GM19240 (cell line): ENCODE results near the gene BANP.
"Not testable (repeated sequence)": the region's sequence is repeated elsewhere in the genome, so short reads cannot be mapped to it uniquely, and the experiment has no call there.

Experiments
- DNase-seq: peaks from one replicate; pipeline ENCODE4 v3.0.0; 2011; ENCODE audit warnings: low spot score; ENCODE audit not compliant: insufficient read length

BANP gene

DNA sequence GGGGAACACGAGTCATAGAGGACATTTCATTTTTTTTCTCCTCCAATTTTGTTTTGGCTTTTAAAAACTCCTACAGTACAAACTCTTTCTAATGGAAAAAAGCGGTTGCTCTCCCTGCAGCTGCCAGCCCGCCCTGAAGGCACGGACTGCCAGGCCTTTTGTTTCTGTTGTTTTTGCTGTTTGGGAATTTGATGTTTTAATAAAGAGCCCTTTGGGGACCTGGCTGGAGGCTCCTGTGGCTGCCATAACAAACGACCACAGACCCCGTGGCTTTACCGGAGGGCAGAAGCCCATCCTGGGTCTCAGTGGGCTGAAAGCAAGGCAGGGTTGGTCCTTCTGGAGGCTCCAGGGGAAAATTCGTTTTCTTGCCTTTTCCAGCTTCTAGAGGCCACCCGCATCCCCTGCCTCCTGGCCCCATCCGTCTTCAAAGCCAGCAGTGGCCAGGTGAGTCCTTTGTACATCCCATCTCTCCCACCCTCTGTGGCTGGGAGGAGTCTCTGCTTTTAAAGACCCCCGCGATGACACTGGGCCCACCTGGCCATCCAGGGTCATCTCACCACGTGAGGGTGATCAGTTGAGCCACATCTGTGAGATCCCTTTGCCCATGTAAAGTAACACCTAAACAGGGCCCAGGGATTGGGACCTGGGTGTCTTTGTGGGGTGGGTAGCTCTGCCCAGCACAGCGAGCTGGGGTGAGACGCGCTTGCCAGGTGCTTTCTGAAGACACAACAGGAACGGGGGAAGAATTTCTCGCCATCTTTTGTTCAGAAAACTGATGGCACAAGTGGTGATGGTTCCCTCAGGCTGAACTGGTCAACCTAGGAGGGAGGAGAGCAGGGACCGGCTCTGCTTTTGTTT lies 113.9 kb downstream of the BANP start:
- DNase-seq, result no peak

DNA sequence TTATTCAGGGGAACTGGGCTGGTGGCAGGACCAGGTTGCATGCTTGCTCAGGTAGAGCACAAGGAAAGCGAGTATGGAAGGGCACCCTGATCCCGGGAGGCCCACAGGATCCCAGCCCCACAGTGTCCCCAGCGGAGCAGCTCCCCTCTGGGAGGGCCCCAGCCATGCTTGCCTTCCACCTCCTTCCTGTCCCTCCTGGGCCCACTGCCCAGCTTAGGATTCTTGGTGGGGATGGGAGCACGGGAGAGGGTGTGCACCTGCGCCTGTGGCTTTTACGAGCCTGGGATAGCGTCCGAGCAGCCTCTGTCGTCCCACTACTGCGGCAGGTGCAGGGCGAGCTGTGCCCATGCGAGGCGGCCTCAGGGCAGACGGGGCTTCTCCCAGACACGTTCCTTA lies 114.5 kb downstream of the BANP start:
- DNase-seq, result no peak

DNA sequence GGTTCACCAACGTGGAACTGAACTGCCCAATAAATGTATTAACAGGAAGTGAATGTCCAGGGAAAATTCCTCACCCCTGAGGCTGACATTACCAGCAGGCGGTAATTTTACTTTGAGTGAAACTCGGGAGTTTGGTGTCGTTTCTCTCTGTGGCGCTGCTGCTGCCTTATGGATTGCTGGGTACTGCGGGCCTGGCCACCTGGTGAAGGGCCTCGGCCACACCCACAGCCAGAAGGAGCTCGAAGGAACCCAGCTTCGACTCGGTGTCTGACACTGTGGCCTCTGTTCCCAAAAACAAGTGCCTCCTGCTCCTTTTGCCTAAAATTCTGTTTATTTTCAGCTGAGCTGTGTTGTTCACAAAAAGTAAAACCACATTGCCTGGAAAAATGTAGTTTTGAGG lies 115.0 kb downstream of the BANP start:
- DNase-seq, result no peak

- DNase-seq, result no peak
These were observed 115.7 kb downstream of the BANP start for GRCh38 chr16:88066680-88067529.

- DNase-seq, result no peak
These were observed 116.5 kb downstream of the BANP start for GRCh38 chr16:88067530-88068411.

DNA sequence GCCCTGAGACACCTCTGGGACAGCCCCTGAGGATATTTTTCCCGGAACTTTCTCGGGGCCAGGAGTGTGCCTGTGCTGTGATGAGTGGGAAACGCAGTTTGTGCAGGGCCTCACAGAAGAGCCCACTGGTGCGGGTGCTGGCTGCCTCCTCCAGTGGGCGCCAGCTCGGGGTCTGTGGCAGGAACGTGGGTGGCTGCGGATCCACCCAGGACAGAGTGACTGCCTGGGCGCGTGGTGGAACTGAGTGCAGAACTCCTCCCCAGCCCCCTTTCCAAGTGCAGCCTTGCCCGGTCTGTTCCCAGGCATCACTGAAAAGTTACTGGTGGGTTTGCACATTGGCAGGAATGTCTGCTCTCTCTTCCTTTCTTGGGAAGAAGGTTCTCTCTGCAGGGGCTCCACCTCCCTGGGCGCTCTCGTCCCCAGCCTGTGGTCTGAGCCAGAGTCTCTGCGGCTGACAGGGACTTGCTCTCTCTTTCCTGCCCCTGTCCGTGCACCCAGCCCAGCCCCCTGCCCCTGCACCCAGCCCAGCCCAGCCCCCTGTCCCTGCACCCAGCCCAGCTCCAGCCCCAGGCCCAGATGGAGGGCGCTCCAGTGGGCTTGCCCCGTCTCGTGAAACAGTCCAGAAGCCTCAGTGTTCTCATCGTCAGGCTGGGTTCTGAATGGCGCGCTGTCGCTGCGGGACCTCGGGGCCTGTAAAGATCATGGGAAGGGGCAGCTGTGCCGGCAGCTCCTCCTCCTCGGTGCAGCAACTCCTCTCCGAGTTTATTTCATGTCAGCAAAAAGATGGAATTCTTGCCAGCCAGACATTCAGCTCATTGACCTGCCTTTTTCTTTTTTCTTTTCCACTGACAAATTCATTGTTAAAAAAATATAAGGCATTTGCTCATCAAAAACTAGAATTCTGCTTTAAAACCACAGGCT lies 117.5 kb downstream of the BANP start:
- no peak for DNase-seq

- peak; percentile 85 for DNase-seq
These were observed 118.3 kb downstream of the BANP start for GRCh38 chr16:88069397-88070168.

DNA sequence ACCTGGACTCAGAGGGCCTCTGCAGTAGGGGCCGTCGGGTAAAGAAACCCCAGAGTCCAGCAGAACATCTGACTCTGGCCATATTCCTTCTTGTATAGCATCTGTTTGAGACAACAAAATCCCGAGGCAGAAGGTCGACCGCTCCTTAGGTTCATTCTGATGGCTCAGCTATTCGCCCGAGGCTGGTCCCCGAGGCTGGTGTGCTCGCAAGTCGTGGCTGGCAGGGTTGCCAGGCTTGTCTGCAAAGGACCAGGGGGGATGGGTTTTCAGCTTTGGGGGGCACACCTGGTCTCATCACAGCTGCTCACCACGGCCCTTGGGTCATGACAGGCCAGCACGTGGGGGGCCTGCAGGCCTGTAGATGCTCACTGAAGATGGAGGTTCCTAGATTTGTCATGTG lies 119.1 kb downstream of the BANP start:
- no peak for DNase-seq

- no peak for DNase-seq
These were observed 119.9 kb downstream of the BANP start for GRCh38 chr16:88070989-88071625.

DNA sequence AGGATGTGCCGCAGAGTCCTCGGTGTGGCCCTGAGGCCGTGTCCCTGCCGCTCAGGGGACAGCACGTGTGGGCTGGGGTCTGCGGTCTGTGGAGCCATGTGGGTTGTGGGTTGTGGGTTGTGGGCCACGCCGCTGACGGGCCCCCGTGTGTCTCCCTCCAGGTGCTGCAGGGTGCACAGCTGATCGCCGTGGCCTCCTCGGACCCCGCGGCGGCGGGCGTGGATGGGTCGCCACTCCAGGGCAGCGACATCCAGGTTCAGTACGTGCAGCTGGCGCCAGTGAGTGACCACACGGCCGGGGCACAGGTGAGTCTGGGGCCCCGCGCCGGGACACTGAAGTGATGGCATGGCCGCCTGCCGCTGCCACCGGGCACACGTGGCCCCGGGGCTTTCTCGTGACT lies 120.7 kb downstream of the BANP start:
- DNase-seq, result no peak

DNA sequence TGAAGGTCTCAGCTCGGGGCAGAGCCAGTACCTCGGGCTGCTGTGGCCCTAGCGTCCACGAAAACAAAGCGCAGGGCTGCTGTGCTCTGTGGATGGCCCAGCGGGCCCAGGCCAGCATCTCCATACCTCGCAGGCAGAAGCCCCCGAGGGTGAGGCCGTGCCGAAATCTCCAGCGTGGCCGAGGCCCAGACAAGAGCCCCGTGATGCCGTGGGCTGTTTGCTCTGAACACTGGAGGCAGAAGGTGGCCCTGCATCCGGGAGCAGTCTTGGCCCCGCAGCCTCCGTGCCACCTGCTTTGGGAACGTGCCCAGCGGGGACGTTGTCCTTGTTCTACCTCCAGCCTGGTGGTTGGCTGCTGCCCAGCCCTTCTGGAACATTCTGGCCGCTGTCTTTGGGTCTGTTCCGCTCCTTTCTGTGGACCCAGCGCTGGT lies 121.4 kb downstream of the BANP start:
- no peak for DNase-seq

DNA sequence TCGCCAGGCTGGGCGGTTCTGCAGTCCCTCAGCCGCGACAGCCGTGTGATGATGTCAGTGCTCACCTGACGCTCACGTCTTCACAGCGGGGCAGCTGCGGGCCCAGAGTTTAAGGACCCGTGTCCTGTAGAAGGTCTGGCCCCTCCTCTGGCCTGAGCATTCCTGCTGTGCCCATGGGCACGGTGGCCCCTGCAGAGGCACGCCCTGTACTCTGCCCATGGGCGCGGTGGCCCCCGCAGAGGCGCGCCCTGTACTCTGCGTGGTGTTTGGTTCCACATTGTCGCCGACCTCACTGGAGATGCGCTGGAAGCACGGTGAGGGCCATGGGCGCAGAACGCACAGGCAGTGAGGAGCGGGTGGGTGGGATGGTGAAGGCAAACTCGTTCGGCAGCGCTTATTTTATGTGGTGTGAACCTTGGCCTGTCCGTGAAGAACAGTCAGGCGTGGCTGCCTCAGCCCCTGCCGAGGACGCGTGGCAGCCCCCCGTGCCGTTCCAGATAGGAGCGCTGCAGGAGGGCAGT lies 122.0 kb downstream of the BANP start:
- no peak for DNase-seq

- no peak for DNase-seq
These were observed 122.8 kb downstream of the BANP start for GRCh38 chr16:88074041-88074440.

- no peak for DNase-seq
These were observed 125.1 kb downstream of the BANP start for GRCh38 chr16:88076211-88076931.

DNA sequence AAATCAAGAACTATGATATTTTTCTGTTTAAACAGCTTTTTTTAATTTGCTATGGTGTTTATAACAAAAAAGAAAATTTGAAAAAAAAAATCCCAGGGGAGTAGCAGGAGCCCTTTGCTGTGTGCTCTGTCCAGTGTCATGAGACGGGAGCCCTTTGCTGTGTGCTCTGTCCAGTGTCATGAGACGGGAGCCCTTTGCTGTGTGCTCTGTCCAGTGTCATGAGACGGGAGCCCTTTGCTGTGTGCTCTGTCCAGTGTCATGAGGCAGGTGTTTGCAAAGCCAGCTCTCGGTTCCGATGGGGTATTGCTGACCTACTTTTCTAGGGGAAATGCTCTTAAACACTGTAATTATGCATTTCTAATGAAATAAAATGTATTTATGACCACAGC lies 125.7 kb downstream of the BANP start:
- DNase-seq, result not testable (repeated sequence)

GRCh38 chr16:88077328-88078108 lies 126.3 kb downstream of the BANP start:
- DNase-seq, result no peak

- no peak for DNase-seq
These were observed 127.0 kb downstream of the BANP start for GRCh38 chr16:88078111-88078775.
